MM.1S (cell line): ENCODE data around the gene ANTKMT.

Experiments
- EZH2 ChIP-seq: fragments of 300-600 bp; sonication (generic); optimal IDR thresholded peaks from 2 replicates; pipeline ENCODE3; 2017; ENCODE audit warnings: low read depth, mild to moderate bottlenecking, antibody characterized with exemption, low read length, mixed read lengths
- TF ChIP-seq, protein P1 (sequence below): fragments of 300-600 bp; sonication (generic); IDR thresholded peaks from 2 replicates; pipeline ENCODE4 v1.5.1; 2016; ENCODE audit warnings: antibody characterized with exemption, low read length, mixed read lengths

DNA sequence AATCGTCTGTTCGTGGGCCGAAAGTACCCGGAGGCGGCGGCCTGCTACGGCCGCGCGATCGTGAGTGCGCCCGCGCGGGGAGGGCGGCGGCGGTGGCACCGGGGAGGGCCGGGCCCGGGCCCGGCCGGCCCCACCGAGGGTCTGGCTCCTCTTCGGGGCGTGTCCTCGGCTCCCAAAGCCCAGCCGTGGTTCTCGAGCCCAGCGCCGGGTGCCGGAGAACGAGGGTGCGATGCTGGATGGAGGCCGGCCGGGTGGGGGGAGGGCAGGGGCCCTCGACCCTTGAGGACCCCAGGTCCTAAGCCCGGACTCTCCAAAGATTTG, 40.4 kb upstream of the ANTKMT start:
- TF ChIP-seq, protein P1, sequence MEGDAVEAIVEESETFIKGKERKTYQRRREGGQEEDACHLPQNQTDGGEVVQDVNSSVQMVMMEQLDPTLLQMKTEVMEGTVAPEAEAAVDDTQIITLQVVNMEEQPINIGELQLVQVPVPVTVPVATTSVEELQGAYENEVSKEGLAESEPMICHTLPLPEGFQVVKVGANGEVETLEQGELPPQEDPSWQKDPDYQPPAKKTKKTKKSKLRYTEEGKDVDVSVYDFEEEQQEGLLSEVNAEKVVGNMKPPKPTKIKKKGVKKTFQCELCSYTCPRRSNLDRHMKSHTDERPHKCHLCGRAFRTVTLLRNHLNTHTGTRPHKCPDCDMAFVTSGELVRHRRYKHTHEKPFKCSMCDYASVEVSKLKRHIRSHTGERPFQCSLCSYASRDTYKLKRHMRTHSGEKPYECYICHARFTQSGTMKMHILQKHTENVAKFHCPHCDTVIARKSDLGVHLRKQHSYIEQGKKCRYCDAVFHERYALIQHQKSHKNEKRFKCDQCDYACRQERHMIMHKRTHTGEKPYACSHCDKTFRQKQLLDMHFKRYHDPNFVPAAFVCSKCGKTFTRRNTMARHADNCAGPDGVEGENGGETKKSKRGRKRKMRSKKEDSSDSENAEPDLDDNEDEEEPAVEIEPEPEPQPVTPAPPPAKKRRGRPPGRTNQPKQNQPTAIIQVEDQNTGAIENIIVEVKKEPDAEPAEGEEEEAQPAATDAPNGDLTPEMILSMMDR: no peak
- TF ChIP-seq EZH2: no peak
